H1 (cell line): ENCODE results near the gene MS4A3.
"Not testable (repeated sequence)": the region's sequence is repeated elsewhere in the genome, so short reads cannot be mapped to it uniquely, and the experiment has no call there.

ENCODE experiments used
- SUZ12 ChIP-seq: fragments of 200-600 bp; sonication (generic); IDR thresholded peaks from 2 replicates; pipeline ENCODE4 v1.6.1; 2012; ENCODE audit warnings: mild to moderate bottlenecking, inconsistent platforms, low read length, moderate library complexity, mixed read lengths
- TAF1 ChIP-seq: IDR thresholded peaks from 2 replicates; pipeline ENCODE4 v1.6.1; 2011; ENCODE audit warnings: mild to moderate bottlenecking, low read depth, low read length
- TF ChIP-seq, protein P1 (sequence below), 3 experiments: IDR thresholded peaks; 1 replicate in 2 of 3; 2 replicates in 1 of 3; pipeline versions ENCODE4 v1.5.1 to v1.6.1; 2011; ENCODE audit warnings: low read length in 3 of 3, mild to moderate bottlenecking in 3 of 3, inconsistent platforms in 2 of 3, low read depth in 1 of 3, moderate library complexity in 1 of 3; ENCODE audit not compliant: insufficient read depth in 1 of 3; ENCODE audit errors: control extremely low read depth in 1 of 3

DNA sequence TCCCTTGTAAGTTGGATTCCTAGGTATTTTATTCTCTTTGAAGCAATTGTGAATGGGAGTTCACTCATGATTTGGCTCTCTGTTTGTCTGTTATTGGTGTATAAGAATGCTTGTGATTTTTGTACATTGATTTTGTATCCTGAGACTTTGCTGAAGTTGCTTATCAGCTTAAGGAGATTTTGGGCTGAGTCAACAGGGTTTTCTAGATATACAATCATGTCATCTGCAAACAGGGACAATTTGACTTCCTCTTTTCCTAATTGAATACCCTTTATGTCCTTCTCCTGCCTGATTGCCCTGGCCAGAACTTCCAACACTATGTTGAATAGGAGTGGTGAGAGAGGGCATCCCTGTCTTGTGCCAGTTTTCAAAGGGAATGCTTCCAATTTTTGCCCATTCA, 6.0 kb upstream of the MS4A3 start:
- TF ChIP-seq, protein P1, sequence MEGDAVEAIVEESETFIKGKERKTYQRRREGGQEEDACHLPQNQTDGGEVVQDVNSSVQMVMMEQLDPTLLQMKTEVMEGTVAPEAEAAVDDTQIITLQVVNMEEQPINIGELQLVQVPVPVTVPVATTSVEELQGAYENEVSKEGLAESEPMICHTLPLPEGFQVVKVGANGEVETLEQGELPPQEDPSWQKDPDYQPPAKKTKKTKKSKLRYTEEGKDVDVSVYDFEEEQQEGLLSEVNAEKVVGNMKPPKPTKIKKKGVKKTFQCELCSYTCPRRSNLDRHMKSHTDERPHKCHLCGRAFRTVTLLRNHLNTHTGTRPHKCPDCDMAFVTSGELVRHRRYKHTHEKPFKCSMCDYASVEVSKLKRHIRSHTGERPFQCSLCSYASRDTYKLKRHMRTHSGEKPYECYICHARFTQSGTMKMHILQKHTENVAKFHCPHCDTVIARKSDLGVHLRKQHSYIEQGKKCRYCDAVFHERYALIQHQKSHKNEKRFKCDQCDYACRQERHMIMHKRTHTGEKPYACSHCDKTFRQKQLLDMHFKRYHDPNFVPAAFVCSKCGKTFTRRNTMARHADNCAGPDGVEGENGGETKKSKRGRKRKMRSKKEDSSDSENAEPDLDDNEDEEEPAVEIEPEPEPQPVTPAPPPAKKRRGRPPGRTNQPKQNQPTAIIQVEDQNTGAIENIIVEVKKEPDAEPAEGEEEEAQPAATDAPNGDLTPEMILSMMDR (IDR thresholded peaks at IDR 0.05; ENCODE audit: control extremely low read depth in 1 of 3, insufficient read depth in 1 of 3, low read depth in 1 of 3, low read length in 3 of 3): not testable (repeated sequence)
- TF ChIP-seq SUZ12, TAF1: not testable (repeated sequence)
